Vagina (tissue), 2 donors: ENCODE results near the gene TSPAN4.

Experiments
- POLR2A ChIP-seq, 2 donors: fragments of 450-650 bp; IDR thresholded peaks; one replicate each; pipeline ENCODE4 v1.6.1; 2017; ENCODE audit warnings: antibody characterized with exemption in 2 of 2, mild to moderate bottlenecking in 2 of 2, moderate library complexity in 2 of 2
- TF ChIP-seq, protein P1 (sequence below), 3 experiments: fragments of 450-650 bp in 2 of 3; fragments of 200-600 bp in 1 of 3; sonication (generic) in 1 of 3; IDR thresholded peaks; one replicate each; pipeline ENCODE4 v1.5.1; 2017 to 2019; ENCODE audit warnings: antibody characterized with exemption in 3 of 3, mild to moderate bottlenecking in 2 of 3, moderate library complexity in 2 of 3

DNA sequence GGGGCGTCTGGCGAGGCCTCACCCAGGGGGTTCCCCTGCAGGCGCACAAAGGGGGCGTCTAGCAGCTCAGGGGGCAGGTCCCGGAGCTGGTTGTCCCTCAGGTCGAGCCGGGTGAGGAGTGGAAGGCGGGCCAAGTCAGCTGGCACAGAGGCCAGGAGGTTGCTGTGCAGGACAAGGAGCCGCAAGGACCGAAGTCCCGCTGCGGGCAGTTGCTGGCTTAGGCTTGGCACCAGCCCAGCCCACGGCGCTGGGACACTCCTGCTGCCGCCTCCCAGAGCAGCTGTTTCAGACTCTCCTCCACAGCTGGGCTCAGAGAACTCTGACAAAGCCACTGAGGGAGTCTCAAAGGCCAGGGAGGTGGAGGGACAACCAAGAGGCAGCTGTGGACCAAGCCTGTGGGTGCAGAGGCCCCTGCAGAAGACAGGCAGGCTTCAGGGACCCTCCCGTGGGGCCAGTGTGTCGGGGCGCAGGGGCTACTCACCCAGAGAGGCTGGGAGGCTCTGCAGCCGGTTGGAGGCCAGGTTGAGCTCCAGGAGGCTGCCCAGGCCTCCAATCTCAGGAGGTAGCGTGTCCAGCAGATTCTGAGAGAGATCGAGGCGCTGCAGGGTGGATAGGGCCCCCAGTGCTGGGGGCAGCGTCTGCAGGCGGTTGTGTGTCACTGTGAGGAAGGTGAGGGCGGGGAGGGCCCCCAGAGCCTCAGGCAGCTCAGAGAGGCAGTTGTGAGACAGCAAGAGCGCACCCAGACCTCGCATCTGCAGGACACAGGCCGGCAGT lies 39.8 kb upstream of the TSPAN4 start:
- TF ChIP-seq, protein P1, sequence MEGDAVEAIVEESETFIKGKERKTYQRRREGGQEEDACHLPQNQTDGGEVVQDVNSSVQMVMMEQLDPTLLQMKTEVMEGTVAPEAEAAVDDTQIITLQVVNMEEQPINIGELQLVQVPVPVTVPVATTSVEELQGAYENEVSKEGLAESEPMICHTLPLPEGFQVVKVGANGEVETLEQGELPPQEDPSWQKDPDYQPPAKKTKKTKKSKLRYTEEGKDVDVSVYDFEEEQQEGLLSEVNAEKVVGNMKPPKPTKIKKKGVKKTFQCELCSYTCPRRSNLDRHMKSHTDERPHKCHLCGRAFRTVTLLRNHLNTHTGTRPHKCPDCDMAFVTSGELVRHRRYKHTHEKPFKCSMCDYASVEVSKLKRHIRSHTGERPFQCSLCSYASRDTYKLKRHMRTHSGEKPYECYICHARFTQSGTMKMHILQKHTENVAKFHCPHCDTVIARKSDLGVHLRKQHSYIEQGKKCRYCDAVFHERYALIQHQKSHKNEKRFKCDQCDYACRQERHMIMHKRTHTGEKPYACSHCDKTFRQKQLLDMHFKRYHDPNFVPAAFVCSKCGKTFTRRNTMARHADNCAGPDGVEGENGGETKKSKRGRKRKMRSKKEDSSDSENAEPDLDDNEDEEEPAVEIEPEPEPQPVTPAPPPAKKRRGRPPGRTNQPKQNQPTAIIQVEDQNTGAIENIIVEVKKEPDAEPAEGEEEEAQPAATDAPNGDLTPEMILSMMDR (IDR thresholded peaks at IDR 0.05), result no peak
- TF ChIP-seq POLR2A (IDR thresholded peaks at IDR 0.05), result no peak
